Large intestine (tissue), 1 donor: Measurements from ENCODE around the gene MBD3L4. TPM values are rescaled to one million over a fixed set of nuclear protein-coding genes. Genes with fewer than 3 reads are reported as not detected.

ENCODE experiments used
- polyA plus RNA-seq: library from polyadenylated mRNA; unstranded; fragments of 120-200 nt; gene quantifications from one replicate; pipeline ENCODE4 v1.2.1, GENCODE V29; 2013

The MBD3L4 gene
- polyA plus RNA-seq, 1 donor, result not detected

Other genes with a start within 250 kb of the MBD3L4 start
- 1.9 TPM for gene ADGRE1, start 152.6 kb downstream of the MBD3L4 start, polyA plus RNA-seq
- gene MBD3L2B, start 18.7 kb downstream of the MBD3L4 start, polyA plus RNA-seq, result 0.12 TPM
- not detected for gene MBD3L5, start 9.6 kb downstream of the MBD3L4 start, polyA plus RNA-seq
- 0.33 TPM for gene MBD3L2, start 9.1 kb upstream of the MBD3L4 start, polyA plus RNA-seq
- not detected for gene MBD3L3, start 18.5 kb upstream of the MBD3L4 start, polyA plus RNA-seq
- 6.0 TPM for gene ZNF557, start 29.5 kb upstream of the MBD3L4 start, polyA plus RNA-seq